ENCODE measurements around the gene EPC2.
A peak's percentile ranks its signal among the peaks of the same experiment; 100 is the strongest.
"Not testable (repeated sequence)": the region's sequence is repeated elsewhere in the genome, so short reads cannot be mapped to it uniquely, and the experiment has no call there.

EPC2 gene

DNA sequence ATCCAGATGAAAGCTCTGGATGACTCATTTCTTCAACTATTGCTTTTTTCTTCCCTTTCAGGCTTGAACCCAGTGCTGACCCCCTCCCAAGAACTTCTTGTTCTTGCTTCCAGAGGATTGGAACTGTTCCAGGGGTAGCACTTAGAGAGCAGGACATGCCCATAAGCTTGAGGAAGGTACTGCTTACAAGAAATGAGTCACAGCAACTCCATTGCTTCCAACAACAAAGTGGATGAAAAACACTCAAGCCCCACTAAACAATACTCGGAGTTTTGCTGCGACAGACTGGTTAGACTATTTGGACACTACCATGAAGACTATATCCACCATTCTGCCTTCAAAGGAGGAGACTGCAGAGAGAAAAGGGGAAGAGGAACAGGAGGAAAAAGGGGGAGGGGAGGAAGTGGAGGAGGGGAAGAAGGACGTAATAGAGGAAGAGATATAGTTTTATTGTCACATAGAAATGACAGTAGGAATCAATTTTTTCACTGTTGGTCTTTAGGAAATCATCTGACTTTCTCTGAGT, 1.6 kb upstream of the EPC2 start:
- DNase-seq: no peak

DNA sequence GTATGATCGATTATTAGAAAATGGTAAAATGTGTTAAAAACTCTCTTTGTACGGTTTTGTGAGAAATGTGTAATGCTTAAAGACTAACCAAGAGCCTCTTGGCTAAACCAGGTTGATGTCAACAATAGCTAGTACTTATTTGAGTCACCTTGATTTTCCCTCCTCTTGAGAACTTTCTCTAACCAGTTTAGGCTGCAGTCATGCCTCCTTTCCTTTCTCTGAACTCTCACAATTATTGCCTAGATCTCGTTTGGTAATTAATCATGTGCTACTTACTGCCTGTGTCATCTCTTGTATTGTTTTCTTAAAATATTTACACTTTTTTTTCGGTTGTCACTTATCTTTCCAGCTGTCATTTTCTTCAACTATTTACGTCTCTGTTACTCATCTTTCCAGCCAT, 1.1 kb upstream of the EPC2 start:
- no peak for DNase-seq

DNA sequence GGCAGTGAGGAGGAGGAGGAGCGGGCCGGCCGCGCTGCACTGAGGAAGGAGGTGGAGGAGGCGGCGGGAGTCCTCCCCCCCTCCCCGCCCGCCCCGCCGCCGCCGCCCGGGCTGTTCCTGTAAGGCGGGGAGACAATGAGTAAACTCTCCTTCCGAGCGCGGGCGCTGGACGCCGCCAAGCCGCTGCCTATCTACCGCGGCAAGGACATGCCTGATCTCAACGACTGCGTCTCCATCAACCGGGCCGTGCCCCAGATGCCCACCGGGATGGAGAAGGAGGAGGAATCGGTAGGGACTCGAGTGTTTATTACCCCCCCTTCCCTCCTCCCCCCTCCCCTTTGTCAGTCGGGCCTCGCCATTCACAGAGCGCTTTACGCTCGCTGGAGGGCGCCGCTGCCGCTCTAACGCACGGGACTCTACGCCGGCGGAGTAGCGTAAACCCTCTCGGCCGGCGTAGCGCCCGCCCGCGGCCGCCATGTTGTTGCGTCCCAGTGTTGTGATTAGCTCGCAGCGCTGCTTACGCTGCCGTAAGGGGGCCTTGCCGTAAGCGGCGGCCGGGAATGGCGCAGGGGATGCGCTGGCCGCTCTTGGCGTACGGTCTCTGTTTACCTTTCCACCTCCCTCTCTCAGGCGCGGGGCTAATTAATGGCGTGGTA, 460 bp downstream of the EPC2 start:
- peak; percentile 92 for DNase-seq

DNA sequence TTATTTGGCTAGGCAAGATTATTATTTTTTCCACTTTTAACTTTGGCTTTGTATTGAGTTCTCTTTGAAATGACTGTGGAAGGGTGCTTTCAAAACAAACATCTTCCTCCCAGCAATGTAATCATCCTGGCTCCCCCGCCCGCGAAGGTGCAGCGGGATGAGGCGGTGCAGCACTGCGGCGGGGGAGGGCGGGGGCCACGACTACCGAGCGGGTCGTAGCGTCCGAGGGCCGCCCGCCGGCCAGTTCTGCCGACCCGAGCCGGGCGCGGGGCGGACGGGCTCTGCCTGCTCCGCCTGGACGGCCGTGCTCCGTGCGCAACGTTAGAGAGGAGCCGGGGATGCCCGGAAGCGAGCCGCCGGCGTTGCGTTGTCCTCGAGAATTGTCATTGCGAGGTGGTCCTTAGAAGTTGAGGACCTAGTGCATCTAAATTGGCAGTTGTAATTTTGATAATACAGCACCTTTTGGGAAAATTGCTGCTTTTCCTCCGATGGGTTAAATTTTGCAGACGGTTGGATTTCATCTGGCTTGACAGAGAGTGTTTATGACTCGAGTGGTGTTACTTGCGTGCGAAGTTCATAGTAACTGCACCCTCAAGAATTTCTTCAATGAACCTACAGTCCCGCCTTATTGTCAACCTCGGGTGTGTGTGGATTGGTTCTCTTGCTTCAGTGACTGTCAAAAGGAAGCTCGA, 1.1 kb downstream of the EPC2 start:
- peak; percentile 91 for DNase-seq

DNA sequence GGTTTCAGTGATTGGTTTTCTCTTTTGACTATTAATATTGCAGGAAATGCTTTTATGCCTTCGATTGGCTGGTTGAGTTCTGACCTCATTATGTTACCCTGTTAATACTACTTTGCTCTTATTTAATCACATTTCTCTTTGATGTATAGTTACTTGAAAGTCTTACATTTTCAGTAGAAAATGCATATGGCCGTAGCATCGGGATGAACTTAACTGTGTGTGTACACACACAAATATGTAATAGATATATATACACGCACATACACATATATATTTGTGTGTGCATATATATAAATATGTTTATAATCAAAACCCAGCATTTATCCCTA, 1.6 kb downstream of the EPC2 start:
- no peak for DNase-seq

DNA sequence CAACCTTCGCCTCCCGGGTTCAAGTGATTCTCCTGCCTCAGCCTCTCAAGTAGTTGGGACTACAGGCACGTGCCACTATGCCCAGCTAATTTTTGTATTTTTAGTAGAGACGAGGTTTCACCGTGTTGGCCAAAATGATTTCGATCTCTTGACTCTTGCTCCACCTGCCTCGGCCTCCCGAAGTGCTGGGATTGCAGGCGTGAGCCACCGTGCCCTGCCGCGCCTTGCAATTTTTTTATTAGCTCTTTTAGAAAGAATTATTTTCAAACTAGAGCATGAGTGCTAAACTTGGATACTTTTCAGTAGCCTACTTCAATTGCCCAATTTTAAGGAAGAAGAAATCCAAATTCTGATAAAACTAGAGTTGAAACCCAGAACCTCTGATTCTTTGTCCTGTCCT, 3.2 kb downstream of the EPC2 start:
- not testable (repeated sequence) for DNase-seq

DNA sequence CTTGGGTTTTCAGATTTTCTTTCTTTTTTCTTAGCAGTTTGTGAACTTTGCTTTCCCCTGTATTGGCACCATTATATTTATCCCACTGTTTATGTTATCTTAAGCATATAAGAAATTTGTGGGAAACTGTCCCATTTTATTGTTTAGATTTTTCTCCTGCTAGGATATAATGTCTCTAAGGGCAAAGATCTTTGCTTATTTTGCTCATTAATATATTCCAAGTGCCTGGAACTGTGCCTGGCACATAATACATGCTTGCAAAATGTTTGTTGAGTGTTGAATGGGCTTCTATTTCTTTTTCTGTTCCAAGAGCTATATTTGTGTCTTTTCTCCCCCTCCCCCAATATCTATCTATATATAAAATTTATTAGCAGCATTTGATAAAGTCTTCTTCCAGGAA, 5.4 kb downstream of the EPC2 start:
- DNase-seq: no peak

DNA sequence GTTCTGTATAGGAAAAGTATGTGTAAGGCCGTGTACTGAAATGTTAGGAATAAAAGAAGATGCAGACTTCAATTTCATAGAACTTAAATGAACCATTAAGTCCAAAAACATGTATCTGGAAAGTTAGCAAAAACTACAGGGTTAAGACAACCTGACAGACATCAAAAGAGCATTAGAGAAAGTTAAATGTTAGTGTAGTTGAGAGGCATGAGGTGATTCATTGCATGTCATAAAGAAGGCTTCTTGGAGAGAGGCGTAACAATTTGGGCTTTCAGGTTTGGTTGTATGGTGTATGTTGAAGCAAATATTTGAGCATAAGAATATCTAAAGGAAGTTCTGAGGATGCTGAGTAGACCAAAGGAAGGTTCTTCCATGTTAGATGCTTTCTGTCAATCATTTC, 6.3 kb downstream of the EPC2 start:
- DNase-seq: no peak

DNA sequence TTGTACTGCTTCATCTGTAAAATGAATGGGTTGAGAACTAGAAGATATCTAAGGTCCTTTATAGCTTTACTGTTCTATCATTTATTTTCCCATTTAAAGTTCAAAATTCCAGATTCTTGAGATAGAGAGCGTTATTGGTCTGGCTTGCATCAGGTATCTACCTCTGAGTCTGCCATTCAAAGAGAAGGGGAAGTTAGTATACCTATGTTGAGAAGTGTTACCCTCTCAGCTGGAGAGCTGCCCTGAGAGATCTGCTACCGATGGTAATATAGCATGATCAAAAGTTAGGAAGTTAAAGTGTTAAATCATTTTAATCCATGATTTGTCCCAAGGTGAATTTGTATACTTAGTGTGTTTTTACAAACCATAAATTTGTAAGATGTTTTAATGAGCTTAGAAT, 7.4 kb downstream of the EPC2 start:
- DNase-seq: no peak

DNA sequence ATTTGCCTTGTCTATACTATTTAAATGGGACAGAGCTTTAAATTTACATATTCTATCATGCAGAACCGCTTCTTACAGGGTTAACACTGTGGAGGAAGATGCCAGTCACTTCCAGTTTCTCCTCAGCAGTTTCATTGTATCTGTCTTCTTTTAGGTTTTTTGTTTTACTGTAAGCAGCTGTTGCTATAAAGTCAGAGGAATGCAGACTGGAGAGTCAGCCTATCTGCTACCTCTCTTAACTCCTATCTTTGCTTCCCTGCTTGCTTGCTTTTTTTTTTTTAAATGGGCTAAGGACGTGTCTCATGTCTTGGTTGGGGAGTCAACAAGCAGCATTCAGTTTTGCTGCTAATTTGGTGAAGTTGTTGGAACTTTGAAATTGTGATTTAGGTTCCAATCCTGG, 8.9 kb downstream of the EPC2 start:
- no peak for DNase-seq

DNA sequence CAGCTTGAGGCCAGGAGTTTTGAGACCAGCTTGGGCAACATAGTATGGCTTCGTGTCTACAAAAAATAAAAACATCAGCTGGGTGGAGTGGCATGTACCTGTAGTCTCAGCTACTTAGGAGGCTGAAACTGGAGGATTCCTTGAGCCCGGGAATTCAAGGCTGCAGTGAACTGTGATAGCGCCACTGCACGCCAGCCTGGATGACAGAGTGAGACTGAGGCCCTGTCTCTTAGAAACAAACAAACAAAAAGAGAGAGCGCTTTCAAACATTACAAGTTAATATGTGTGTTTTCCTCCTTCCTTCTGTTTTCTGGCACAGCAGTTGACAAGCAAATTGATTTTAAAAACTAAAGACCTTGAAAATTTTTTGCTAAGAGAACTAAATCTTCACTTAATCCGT, 9.9 kb downstream of the EPC2 start:
- DNase-seq: no peak

DNA sequence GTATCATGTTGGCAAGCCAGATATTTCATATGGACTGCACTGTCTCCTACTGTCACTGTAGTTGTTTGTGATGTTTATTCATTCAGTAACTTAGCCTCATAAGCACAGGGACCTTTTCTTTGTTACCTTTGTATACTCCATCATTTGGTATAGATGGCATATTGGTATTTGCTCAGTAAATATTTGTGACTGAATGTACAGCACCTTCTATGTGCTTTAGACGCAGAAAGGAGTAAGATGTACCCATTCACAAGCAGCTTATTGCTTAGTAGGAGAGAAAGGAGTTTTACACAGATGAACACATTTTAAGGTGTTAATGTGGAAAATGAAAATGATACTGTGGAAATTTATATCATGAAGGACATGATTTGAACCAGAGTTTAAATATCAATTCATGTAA, 12.0 kb downstream of the EPC2 start:
- no peak for DNase-seq

DNA sequence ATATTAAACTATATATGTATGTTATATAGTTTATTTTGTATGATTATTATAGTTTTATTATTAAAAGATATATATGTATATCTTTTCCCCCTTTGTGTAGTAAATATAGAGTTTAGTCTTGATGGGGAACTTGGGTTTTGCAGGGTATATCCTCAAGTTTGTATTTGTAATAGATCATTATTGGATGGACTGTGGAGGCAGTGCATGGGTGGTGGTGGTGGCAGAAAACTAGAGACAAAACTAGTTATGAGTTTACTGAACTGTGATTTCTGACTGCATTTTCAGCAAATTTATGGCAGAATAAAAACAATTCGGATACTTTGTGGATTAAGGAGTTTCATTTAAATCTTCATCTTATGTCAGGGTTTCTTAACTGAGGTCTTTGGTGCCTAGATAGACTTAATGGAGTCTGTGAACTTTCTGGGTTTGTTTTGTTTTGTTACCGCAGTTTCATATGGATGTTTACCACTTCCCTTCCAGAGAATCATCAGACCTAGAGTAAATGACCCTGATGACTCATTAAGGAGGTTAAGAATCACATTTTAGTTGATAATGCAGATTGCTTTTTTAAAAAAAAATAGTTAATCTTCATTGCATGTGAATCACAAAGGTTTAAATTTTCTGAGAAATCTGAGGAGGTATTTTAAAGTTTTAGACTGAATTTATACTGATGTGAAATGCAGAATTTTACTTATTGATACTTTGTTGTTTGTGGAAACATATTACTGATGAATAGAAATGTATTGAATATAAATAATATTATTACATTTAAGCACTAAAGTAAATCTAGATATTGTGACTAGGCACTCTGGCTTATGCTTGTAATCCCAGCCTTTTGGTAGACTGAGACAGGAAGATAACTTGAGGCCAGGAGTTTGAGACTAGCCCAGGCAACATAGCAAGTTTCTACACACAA, 14.5 kb downstream of the EPC2 start:
- DNase-seq: peak; percentile 69

DNA sequence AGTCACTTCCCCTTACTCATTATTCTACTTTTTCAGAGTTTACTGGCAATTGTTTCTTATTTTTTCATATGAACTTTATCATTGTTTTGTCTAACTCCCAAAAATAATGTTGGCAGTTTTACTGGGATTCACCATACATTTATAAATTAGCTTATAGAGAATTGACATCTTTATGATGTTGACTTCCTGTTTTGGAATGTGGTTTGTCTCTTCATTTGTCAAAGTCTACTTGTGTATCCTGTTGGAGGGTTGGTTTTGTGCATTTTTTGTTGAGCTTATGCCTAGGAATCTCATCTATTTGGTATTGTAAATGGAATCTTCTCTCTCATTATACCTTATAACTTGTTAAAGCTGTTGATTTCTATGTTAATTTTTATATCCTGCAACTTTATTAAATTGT, 16.4 kb downstream of the EPC2 start:
- no peak for DNase-seq

DNA sequence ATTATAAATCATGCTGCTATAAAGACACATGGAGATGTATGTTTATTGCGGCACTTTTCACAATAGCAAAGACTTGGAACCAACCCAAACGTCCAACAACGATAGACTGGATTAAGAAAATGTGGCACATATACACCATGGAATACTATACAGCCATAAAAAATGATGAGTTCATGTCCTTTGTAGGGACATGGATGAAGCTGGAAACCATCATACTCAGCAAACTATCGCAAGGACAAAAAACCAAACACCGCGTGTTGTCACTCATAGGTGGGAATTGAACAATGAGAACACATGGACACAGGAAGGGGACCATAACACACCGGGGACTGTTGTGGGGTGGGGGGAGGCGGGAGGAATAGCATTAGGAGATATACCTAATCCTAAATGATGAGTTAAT, 17.8 kb downstream of the EPC2 start:
- DNase-seq: not testable (repeated sequence)

DNA sequence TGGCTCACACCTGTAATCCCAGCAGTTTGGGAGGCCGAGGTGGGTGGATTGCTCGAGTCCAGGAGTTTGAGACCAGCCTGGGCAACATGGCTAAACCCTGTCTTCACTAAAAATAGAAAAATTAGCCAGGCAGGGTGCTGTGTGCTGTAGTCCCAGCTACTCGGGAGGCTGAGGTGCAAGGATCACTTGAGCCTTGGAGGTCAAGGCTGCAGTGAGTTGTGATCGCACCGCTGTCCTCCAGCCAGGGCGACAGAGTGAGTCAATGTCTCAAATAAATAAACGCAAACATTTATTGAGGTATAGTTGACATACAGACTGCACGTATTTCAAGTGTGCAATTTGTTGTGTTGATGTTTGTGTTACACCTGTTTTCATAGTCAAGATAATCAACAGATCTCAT, 19.7 kb downstream of the EPC2 start:
- DNase-seq: no peak

DNA sequence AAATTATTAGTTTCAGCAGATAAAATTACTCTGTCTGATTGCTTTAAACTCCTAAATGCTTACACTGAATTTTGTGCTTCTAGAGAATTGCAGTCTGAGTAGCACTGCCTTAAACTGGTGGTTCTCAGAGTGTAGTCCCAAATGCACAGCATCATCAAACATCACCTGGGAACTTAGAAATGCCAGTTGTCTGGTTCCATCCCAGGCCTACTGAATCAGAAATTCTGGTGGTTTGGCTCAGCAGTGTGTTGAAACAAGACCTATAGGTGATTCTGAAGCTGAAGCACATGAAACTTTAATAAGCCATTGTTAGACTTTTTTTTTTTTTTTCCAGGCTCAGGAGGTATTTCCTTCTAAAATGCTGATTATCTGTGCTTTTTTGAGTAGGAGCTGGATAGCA, 22.0 kb downstream of the EPC2 start:
- no peak for DNase-seq

DNA sequence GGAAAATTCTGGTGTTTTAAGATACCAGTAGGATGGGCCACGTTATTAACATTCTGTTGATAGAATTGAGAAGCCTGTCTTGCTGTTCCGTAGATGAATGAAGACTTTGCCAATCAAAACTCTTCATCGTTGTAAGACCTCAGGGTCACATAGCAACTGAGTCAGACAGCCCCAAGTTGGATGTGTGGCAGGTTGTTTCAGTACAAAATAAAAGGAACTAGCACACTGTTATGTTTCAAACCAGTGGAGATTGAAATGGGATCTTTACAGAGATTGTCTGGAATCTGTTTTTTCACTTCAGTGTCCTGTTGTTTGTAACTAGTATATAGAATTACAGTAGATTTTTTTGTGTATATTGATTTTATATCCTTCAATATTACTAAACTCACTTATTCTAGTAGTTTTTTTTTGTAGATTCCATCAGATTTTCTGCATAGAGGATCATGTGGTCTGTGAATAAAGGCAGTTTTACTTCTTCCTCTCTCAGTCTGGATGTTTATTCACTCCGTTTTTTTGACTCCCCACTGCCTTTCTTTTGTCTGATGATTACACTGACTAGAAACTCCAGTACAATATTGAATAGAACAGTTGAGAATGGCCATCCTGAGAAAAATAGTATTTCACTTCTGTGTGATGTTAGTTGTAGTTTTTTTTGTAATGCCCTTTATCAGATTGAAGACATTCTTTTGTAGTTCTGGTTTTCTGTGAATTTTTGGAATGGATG, 22.7 kb downstream of the EPC2 start:
- no peak for DNase-seq

DNA sequence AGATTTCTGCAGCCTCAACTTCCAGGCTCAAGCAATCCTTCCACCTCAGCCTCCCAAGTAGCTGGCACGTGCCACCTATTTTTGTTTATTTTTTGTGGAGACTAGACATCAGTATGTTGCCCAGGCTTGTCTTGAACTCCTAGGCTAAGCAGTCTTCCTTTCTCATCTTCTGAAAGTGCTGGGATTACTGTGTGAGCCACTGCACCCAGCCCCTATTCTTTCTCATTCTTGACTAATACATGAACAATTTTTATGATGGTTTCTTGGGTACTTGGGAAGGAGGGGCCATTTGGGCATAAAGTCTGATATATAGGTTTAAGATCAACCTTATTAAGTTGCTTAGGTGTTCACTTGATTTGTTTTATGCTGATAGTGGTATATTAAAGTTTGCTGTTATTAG, 26.2 kb downstream of the EPC2 start:
- no peak for DNase-seq

DNA sequence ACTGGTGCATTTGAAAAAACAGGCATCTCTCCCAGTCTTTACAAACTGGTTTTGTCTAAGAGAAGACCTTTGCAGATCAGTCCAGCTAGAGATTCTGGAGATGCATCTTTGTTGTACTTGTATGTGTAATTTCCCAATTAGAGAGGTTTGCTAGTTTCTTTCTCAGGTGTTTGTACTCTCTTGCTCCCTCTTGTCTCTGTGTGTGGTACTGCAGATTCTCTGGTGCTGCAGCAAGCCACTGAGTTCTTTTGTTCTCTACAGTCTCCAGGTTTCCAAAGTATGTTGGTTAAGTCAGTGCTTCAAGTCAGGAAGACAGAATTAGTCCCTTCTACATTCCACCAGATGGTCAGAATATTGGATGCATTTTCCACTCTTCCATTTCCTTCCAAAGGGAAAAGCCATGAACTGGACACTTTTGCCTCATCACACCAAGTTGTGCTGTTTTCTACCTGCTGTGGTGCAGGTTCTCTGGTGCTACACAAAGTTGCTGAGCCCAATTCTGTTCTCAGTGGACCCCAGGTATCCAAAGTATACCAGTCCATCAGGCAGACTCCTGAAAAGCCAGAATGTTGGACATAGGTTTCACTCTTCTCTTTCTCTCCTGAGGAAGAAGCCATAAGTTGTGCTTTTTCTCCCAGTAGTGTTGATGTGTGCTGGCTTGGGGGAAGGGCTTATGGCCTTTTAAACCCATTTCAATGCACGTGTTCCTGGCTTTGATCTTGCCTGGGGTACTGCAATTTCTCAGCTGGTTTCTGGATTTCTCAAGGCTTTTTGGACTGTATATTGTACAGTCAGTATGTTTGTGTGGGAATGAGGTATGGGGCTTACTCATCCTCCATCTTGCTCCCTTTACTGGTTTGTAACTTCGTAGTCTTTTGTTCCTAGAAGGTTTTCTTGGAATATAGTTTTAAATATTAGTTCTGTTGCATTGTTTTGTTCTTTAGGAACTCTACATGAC, 29.8 kb downstream of the EPC2 start:
- peak; percentile 34 for DNase-seq

DNA sequence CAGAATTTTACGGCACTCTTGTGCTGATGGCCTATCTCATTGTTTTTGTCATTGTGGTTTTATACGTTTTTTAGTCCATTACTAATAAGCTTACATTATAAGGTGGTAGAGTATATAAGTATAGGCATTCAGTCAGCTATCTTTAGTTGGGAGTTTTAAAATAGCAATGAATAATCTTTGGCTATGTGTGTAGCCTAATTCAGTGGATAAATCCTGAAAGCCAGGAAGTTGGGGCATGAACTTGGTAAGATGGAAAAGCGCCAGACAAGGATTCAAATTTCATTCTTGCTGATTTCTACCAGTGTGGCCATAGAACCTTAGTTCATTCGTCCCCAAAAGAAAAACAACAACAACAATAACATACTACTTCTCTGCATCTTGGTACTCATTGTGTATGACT, 31.2 kb downstream of the EPC2 start:
- DNase-seq: no peak

Data from central memory CD4-positive, alpha-beta T cell (primary cell).